Breast epithelium (tissue), 4 donors: ENCODE measurements around the gene DDIT3. TPM values are rescaled to one million over a fixed set of nuclear protein-coding genes. Genes with fewer than 3 reads are reported as not detected.

Source experiments
- DNase-seq, 2 donors: peaks; one replicate each; pipeline ENCODE4 v3.0.0-alpha.2; 2019; ENCODE audit warnings: low spot score in 2 of 2
- H3K27ac ChIP-seq, 2 donors: fragments of 200-600 bp; sonication (generic) in 1 of 2; one replicate each; pipeline ENCODE4 v1.5.1; 2016 to 2019; ENCODE audit warnings: mild to moderate bottlenecking in 1 of 2
- H3K27me3 ChIP-seq, 2 donors: fragments of 200-600 bp; sonication (generic) in 1 of 2; one replicate each; pipeline versions ENCODE4 v1.5.1 to v1.6.0; 2017 to 2019; ENCODE audit warnings: control low read depth in 1 of 2, mild to moderate bottlenecking in 1 of 2
- H3K36me3 ChIP-seq: fragments of 200-600 bp; one replicate; pipeline ENCODE4 v1.5.1; 2019
- H3K4me1 ChIP-seq, 2 donors: fragments of 200-600 bp; sonication (generic); one replicate each; pipeline ENCODE4 v1.5.1; 2016 to 2019; ENCODE audit warnings: control low read depth in 1 of 2
- H3K4me3 ChIP-seq, 3 donors: fragments of 200-600 bp; sonication (generic); 1 replicate in 2 of 3; 2 replicates in 1 of 3; pipeline ENCODE4 v1.5.1; 2016 to 2019; ENCODE audit warnings: mild to moderate bottlenecking in 3 of 3, moderate library complexity in 2 of 3
- H3K9me3 ChIP-seq, 2 donors: fragments of 200-600 bp; sonication (generic) in 1 of 2; one replicate each; pipeline ENCODE4 v1.5.1; 2016 to 2019; ENCODE audit warnings: control low read depth in 1 of 2
- POLR2A ChIP-seq: fragments of 450-650 bp; IDR thresholded peaks from one replicate; pipeline ENCODE4 v1.6.1; 2016; ENCODE audit warnings: antibody characterized with exemption, mild to moderate bottlenecking, moderate library complexity
- POLR2AphosphoS5 ChIP-seq, 3 donors: sonication (generic); formaldehyde crosslinking; IDR thresholded peaks; one replicate each; pipeline ENCODE4 v1.6.1; 2017; ENCODE audit warnings: antibody characterized with exemption in 3 of 3
- intact Hi-C: fragments of 100-400 bp; cut with DNase I; formaldehyde crosslinking; loops from one replicate; pipeline ENCODE4 v1.15.1; 2023; ENCODE audit warnings: low total_unique reads
- total RNA-seq, 3 donors: library from RNA; depleted of rRNA; stranded (reverse); fragments of >200 nt; gene quantifications; one replicate each; pipeline ENCODE4 v1.1.0, GENCODE V29; 2016
- TF ChIP-seq, protein P1 (sequence below), 3 donors: fragments of 450-650 bp; IDR thresholded peaks; one replicate each; pipeline ENCODE4 v1.5.1; 2016 to 2017; ENCODE audit warnings: antibody characterized with exemption in 3 of 3, mild to moderate bottlenecking in 3 of 3, moderate library complexity in 3 of 3

Gene DDIT3
- total RNA-seq, 3 donors from 2014 or later, result 39.0 to 58.4 (median 51.2) TPM

DNA sequence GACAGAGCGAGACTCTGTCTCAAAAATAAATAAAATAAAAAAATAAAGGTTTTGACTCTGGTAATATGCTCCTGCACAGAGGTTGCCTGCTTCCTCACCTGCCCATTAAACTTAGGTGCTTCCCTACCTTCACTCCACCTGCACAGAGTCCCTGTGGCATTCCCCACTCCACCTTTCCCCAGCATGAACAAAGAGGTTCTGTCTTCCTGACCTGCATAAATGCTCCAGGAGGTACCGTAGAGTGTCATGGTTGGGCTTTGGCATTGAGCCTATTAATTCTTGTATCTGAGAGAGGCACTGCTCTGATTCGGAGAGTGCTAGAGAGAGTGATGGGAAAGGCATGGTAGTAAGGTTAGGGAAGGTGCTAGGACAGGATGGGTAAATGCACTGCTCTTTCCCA is 46.9 kb downstream of the DDIT3 start:
- no peaks in the 10 kb centered on the region for H3K36me3 ChIP-seq
- TF ChIP-seq, protein P1, sequence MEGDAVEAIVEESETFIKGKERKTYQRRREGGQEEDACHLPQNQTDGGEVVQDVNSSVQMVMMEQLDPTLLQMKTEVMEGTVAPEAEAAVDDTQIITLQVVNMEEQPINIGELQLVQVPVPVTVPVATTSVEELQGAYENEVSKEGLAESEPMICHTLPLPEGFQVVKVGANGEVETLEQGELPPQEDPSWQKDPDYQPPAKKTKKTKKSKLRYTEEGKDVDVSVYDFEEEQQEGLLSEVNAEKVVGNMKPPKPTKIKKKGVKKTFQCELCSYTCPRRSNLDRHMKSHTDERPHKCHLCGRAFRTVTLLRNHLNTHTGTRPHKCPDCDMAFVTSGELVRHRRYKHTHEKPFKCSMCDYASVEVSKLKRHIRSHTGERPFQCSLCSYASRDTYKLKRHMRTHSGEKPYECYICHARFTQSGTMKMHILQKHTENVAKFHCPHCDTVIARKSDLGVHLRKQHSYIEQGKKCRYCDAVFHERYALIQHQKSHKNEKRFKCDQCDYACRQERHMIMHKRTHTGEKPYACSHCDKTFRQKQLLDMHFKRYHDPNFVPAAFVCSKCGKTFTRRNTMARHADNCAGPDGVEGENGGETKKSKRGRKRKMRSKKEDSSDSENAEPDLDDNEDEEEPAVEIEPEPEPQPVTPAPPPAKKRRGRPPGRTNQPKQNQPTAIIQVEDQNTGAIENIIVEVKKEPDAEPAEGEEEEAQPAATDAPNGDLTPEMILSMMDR (IDR thresholded peaks at IDR 0.05), result no peak
- no peak for TF ChIP-seq POLR2AphosphoS5 (IDR thresholded peaks at IDR 0.05)
- no peak for TF ChIP-seq POLR2A
- H3K4me1 ChIP-seq, result peaks cover 0 to 15% of the 10 kb centered on the region in 2 donors
- no peak overlapping the region for H3K27ac ChIP-seq
- no peaks in the 10 kb centered on the region for H3K9me3 ChIP-seq
- no peak for DNase-seq
- H3K4me3 ChIP-seq, result no peak overlapping the region
- H3K27me3 ChIP-seq, result peaks cover 0 to 33% of the 10 kb centered on the region in 2 donors
- intact Hi-C loops, result no loop called here

DNA sequence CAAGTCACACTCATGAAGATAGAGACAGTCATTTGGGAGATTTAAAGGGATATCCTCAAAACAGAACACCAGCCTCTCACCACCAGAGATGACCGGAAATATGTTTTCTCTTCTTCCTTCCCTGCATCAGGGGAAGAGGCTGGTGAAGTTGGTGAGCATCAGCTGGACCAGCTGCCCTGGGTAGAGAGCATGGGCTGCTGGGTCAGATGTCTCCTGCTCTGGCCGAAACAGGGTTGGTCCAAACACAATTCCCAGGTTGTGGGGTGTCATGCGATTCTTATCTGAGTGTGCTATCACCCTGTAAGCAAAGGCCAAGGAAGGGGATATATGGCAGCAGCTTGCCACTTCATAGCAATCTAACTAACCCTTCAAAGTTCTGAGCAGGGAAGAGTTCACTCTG is 47.9 kb downstream of the DDIT3 start:
- Histone ChIP-seq H3K9me3 (no peaks in the 10 kb centered on the region), H3K36me3 (no peaks in the 10 kb centered on the region), H3K27ac (no peak overlapping the region), H3K27me3 (peaks cover 0 to 30% of the 10 kb centered on the region in 2 donors), H3K4me1 (peaks cover 0 to 15% of the 10 kb centered on the region in 2 donors), H3K4me3 (no peak overlapping the region)
- intact Hi-C loops, result no loop called here
- TF ChIP-seq POLR2AphosphoS5 (IDR thresholded peaks at IDR 0.05), result no peak
- TF ChIP-seq POLR2A, result no peak
- TF ChIP-seq, protein P1 (IDR thresholded peaks at IDR 0.05), result no peak
- no peak for DNase-seq

GRCh38 chr12:57471661-57472060 is 48.7 kb downstream of the DDIT3 start:
- Histone ChIP-seq H3K9me3 (no peaks in the 10 kb centered on the region), H3K4me1 (peaks cover 0 to 15% of the 10 kb centered on the region in 2 donors), H3K36me3 (no peaks in the 10 kb centered on the region), H3K27me3 (peaks cover 0 to 24% of the 10 kb centered on the region in 2 donors), H3K4me3 (no peak overlapping the region), H3K27ac (no peak overlapping the region)
- intact Hi-C loops, result no loop called here
- TF ChIP-seq, protein P1 (IDR thresholded peaks at IDR 0.05), result no peak
- TF ChIP-seq POLR2AphosphoS5 (IDR thresholded peaks at IDR 0.05), result no peak
- no peak for TF ChIP-seq POLR2A
- DNase-seq, result no peak

- Histone ChIP-seq H3K4me3 (no peak overlapping the region), H3K27ac (no peak overlapping the region), H3K9me3 (no peaks in the 10 kb centered on the region), H3K36me3 (no peaks in the 10 kb centered on the region), H3K27me3 (peaks cover 0 to 19% of the 10 kb centered on the region in 2 donors), H3K4me1 (peaks cover 0 to 13% of the 10 kb centered on the region in 2 donors)
- TF ChIP-seq POLR2AphosphoS5 (IDR thresholded peaks at IDR 0.05) (no peak), POLR2A (no peak)
- TF ChIP-seq, protein P1 (IDR thresholded peaks at IDR 0.05), result no peak
- no peak for DNase-seq
- intact Hi-C loops, result no loop called here
These were observed 49.2 kb downstream of the DDIT3 start for GRCh38 chr12:57470970-57471656.

DNA sequence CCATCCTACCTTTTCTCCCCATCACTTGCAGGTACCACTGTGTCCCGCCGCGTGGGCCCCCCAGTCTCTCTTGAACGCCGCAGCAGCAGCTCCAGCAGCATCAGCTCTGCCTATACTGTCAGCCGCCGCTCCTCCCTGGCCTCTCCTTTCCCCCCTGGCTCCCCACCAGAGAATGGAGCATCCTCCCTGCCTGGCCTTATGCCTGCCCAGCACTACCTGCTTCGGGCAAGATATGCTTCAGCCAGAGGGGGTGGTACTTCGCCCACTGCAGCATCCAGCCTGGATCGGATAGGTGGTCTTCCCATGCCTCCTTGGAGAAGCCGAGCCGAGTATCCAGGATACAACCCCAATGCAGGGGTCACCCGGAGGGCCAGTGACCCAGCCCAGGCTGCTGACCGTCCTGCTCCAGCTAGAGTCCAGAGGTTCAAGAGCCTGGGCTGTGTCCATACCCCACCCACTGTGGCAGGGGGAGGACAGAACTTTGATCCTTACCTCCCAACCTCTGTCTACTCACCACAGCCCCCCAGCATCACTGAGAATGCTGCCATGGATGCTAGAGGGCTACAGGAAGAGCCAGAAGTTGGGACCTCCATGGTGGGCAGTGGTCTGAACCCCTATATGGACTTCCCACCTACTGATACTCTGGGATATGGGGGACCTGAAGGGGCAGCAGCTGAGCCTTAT is 49.9 kb downstream of the DDIT3 start:
- Histone ChIP-seq H3K4me3 (no peak overlapping the region), H3K4me1 (peaks cover 0 to 6% of the 10 kb centered on the region in 2 donors), H3K27me3 (peaks cover 0 to 12% of the 10 kb centered on the region in 2 donors), H3K36me3 (no peaks in the 10 kb centered on the region), H3K27ac (no peak overlapping the region), H3K9me3 (no peaks in the 10 kb centered on the region)
- no peak for DNase-seq
- intact Hi-C loops, result no loop called here
- no peak for TF ChIP-seq POLR2AphosphoS5 (IDR thresholded peaks at IDR 0.05)
- TF ChIP-seq, protein P1 (IDR thresholded peaks at IDR 0.05), result no peak
- no peak for TF ChIP-seq POLR2A
